Stimulated activated CD4-positive, alpha-beta T cell treated with anti-CD3 and anti-CD28 coated beads, TNF-alpha, amount 100 ng/mL, for 4 hours (primary cell): ENCODE results near the gene RWDD2A.
A peak's percentile ranks its signal among the peaks of the same experiment; 100 is the strongest.

Experiments
- DNase-seq, 3 experiments: peaks; one replicate each; pipeline ENCODE4 v3.0.0-alpha.2; 2020; ENCODE audit warnings: low read depth in 3 of 3

Gene RWDD2A

GRCh38 chr6:83198486-83199172 is 5.5 kb downstream of the RWDD2A start:
- no peak for DNase-seq

DNA sequence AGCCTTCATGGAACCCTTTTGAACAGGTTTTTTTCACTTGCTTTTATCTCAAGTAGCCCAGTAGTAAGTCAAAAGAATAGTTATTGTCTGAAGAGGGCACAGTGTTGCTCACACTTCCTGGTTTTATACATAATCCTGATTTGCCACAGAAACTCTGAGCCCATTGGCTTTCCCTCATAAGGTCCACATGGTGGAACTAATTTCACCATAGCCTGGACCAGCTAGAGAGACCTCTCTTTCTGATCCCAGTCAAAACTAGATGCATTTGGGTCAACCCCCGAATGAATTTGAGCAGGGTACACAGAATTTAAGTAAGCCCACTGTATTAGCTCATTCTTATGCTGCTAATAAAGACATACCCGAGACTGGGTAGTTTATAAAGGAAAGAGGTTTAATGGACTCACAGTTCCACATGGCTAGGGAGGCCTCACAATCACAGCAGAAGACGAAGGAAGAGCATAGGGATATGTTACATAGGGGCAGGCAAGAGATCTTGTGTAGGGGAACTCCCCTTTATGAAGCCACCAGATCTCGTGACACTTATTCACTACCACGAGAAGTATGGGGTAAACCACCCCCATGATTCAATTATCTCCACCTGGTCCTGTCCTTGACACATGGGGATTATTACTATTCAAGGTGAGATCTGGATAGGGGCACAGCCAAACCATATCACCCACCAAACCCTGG is 6.2 kb downstream of the RWDD2A start:
- DNase-seq: no peak

- DNase-seq: no peak
Observed at GRCh38 chr6:83199863-83200225, 6.7 kb downstream of the RWDD2A start.

GRCh38 chr6:83202031-83202430 is 8.9 kb downstream of the RWDD2A start:
- DNase-seq: no peak

DNA sequence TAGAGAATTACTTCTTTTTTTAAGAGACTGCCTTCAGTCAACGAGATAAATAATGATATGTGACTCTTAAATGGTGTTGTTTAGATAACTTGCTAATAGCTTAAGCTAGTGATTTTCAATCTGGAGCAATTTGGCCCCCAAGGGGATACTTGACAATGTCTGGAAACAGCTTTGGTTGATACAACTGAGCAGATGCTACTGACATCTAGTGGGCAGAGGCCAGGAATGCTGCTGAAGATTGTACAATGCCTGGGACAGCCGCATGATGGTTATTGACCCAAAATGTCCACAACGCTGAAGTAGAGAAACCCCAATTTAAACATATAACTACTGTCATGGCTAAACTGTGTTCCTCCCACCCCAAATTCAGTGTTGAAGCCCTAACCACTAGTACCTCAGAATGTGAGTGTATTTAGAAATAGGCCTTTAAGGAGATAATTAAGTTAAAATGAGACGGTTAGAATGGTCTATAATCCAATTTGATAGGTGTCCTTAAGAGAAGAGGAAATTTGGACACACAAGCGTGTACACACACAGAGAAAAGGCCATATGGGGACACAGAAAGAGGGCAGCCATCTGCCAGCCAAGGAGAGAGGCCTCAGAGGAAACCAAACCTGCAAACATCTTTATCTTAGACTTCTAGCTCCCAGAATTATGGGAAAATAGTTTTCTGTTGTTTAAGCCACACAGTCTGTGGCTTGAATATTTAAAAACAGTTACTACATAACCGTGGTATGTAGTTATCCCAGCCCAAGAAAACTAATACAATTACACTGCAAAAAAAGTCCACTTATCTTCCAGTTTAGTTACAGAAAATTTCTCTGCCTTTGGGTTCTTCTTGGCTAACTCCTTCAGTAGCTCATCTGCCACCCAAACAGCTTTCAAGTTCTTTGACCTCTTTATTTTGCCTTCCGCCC is 22.2 kb downstream of the RWDD2A start:
- DNase-seq: peak in 2 of 3 experiments; percentile 17 to 21

DNA sequence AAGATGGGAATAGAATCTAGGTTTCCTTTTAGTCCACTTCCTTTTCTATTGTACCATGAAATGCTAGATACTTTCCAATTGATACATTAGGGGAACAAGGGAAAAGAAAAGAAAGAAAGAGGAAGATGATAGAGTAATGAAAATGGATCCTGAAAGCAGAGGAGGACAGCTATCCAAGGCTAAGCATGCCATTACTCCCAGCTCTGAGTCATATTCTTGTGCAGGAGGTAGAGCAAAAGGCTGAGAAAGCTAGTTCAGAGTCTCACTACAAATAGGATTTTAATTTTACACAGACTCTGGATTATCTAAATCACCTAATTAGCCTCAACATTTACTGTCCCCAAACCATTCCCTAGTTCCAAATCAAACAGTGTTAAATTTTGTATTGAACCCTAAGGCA is 23.6 kb downstream of the RWDD2A start:
- DNase-seq: no peak

DNA sequence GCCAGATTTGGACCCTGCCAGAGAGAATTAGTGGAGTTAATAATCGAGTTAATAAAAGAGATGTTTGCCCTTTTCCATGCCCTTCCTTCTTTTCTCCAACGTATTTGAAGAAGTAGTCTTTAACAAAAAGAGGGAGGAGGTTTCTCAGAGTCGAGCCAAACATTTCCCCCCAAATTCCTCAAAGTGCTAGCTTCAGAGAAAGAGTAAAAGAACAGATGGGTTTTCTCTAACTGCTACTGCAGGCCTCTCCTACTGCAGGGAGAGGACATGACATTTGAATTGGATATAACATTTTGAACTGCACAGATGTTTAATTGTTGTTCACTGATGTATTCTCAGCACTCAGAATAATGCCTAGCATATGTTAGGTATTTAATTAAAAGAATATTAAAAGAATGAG is 25.5 kb downstream of the RWDD2A start:
- no peak for DNase-seq

DNA sequence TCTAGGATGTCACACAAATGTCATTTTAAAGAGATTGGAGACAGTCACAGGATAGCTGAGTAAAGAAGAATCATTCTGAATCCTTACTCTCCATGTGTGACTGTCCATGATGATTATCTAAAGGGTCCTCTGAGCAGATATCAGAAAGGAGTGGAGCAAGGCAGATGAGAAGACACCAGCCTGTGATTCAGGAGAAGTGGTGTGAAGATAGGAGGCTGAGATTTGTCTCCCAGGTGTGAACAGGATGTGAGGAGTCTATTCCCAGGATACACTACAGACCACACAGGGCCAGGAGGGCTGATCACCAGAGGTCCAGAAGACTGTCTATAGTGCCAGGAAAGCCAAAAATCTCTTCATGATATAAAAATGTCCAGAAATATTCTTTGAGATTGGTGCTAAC is 27.0 kb downstream of the RWDD2A start:
- no peak for DNase-seq

GRCh38 chr6:83221276-83221675 is 28.1 kb downstream of the RWDD2A start:
- no peak for DNase-seq

- no peak for DNase-seq
Observed at GRCh38 chr6:83221889-83222479, 28.8 kb downstream of the RWDD2A start.

DNA sequence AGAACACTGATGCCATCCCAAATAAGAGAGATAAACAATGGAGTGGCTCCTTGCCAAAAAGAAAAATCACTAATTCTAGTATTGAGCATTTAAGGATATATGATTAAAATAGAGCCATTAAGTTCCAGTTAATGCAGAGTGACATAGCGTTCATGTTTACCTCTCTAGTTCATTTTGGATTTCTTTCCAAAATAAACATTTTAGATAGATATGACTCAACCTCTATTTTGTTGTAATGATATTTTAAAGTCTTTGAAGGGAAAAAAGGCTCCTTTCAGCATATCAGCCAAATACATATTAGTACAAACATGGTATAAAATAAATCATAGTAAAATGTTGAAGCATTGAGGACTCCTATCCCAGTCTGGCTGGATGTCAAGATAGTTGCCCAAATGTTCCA is 33.4 kb downstream of the RWDD2A start:
- no peak for DNase-seq

DNA sequence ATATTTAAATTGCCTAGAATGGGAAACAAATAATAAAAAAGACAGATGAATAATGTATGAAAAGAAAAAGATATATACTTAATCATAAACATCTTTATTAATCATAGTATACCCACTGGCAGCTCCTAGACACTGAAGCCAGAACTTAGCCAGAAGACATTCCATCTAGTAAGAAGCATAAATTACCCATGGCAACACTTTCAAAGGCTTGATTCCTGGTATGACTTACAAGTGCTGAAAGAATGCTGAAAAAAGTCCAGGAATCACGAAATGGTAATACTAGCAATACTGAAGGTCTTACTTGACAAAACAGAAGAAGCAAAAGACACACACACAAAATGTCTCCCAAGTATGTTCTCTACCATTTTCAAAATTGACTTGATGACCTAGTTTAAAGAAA is 38.0 kb downstream of the RWDD2A start:
- no peak for DNase-seq

DNA sequence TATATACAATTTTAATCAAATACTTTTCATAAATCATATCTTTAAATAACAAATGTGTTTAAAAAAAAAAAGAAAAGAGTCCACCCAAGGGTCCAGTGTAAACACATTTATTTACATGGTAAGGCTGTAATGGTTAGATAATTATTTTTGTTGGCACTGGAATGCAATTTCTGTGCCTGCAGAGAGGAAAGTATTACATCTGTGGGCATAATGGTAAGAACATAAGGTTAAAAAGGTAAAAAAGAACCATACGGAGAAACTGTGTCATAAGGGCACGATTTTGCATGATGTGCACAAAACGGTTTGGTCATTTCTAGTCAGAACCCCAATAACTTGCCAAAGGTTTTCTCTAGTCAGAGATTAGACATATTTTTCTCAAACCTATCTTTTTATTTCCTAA is 54.3 kb downstream of the RWDD2A start:
- DNase-seq: no peak
